Hepatocyte (in vitro differentiated cells): ENCODE results near the gene PHKB. TPM values are rescaled to one million over a fixed set of nuclear protein-coding genes. Genes with fewer than 3 reads are reported as not detected.

ENCODE experiments used
- DNase-seq: peaks from one replicate; pipeline ENCODE4 v3.0.0-alpha.2; 2016; ENCODE audit warnings: low spot score
- H2AFZ ChIP-seq: fragments of 200-600 bp; sonication (generic); 2 replicates; pipeline ENCODE4 v1.6.0; 2016; ENCODE audit warnings: antibody characterized with exemption, mild to moderate bottlenecking
- H3K27ac ChIP-seq: fragments of 200-600 bp; sonication (generic); 2 replicates; pipeline ENCODE4 v1.5.1; 2016; ENCODE audit warnings: mild to moderate bottlenecking
- H3K27me3 ChIP-seq: fragments of 200-600 bp; sonication (generic); 2 replicates; pipeline ENCODE4 v1.6.1; 2016
- H3K36me3 ChIP-seq: fragments of 200-600 bp; sonication (generic); replicated peaks from 2 replicates; pipeline ENCODE4 v1.5.1; 2016; ENCODE audit warnings: low read depth; ENCODE audit not compliant: insufficient read depth
- H3K4me1 ChIP-seq: fragments of 200-600 bp; sonication (generic); 2 replicates; pipeline ENCODE4 v1.5.1; 2016; ENCODE audit warnings: mild to moderate bottlenecking, moderate library complexity; ENCODE audit not compliant: insufficient read depth
- H3K4me2 ChIP-seq: fragments of 200-600 bp; sonication (generic); 2 replicates; pipeline ENCODE4 v1.6.0; 2016
- H3K4me3 ChIP-seq: fragments of 200-600 bp; sonication (generic); 2 replicates; pipeline ENCODE4 v1.5.1; 2016; ENCODE audit warnings: mild to moderate bottlenecking
- H3K79me2 ChIP-seq: fragments of 200-600 bp; sonication (generic); 2 replicates; pipeline ENCODE4 v1.6.0; 2017; ENCODE audit warnings: mild to moderate bottlenecking
- H3K9me2 ChIP-seq: fragments of 200-600 bp; sonication (generic); replicated peaks from 2 replicates; pipeline ENCODE4 v1.6.0; 2017; ENCODE audit warnings: mild to moderate bottlenecking; ENCODE audit not compliant: insufficient read depth
- H3K9me3 ChIP-seq: fragments of 200-600 bp; sonication (generic); 2 replicates; pipeline ENCODE4 v1.5.1; 2016; ENCODE audit warnings: low read depth, mild to moderate bottlenecking
- H4K20me1 ChIP-seq: fragments of 200-600 bp; sonication (generic); 2 replicates; pipeline ENCODE4 v1.6.0; 2016; ENCODE audit warnings: mild to moderate bottlenecking; ENCODE audit not compliant: insufficient read depth, poor library complexity, severe bottlenecking
- CTCF ChIP-seq: fragments of 200-600 bp; sonication (generic); IDR thresholded peaks from 2 replicates; pipeline ENCODE4 v1.5.1; 2016; ENCODE audit warnings: antibody characterized with exemption, mild to moderate bottlenecking; ENCODE audit not compliant: poor library complexity
- EZH2 ChIP-seq: fragments of 200-600 bp; sonication (generic); IDR thresholded peaks from 2 replicates; pipeline ENCODE4 v1.6.1; 2016; ENCODE audit warnings: antibody characterized with exemption, mild to moderate bottlenecking, borderline replicate concordance
- EZH2phosphoT487 ChIP-seq: fragments of 200-600 bp; sonication (generic); IDR thresholded peaks from one replicate; pipeline ENCODE4 v1.6.1; 2018; ENCODE audit warnings: antibody characterized with exemption, mild to moderate bottlenecking, low read depth, moderate library complexity; ENCODE audit not compliant: unreplicated experiment, severe bottlenecking
- WGBS: methylation state at CpG from one replicate; pipeline ENCODE4 v1.1.6; 2016; ENCODE audit warnings: low lambda C conversion rate; ENCODE audit errors: missing lambda C conversion rate; 5-methylcytosine and 5-hydroxymethylcytosine counted together
- polyA plus RNA-seq: library from polyadenylated mRNA; unstranded; fragments of >200 nt; fragmentation: Nextera tagmentation; extraction: Ambion mirVana; gene quantifications from 2 replicates; pipeline ENCODE4 v1.2.1, GENCODE V29; 2016
- total RNA-seq: library from RNA; depleted of rRNA; stranded (reverse); fragments of >200 nt; gene quantifications from 2 replicates; pipeline ENCODE4 v1.2.3, GENCODE V29; 2014

Gene PHKB
- total and polyA plus RNA-seq, 2 experiments from 2014 or later = 28.7 to 71.7 TPM

GRCh38 chr16:47624563-47624962 is 163.4 kb downstream of the PHKB start:
- Histone ChIP-seq H2AFZ (no peak overlapping the region), H3K9me2 (no peaks in the 10 kb centered on the region), H3K79me2 (no peaks in the 10 kb centered on the region), H4K20me1 (no peaks in the 10 kb centered on the region), H3K4me1 (no peaks in the 10 kb centered on the region), H3K4me3 (no peak overlapping the region), H3K9me3 (no peaks in the 10 kb centered on the region), H3K36me3 (no peaks in the 10 kb centered on the region), H3K27ac (no peak overlapping the region), H3K27me3 (no peaks in the 10 kb centered on the region), H3K4me2 (no peak overlapping the region)
- TF ChIP-seq EZH2 = no peak
- TF ChIP-seq CTCF = no peak
- TF ChIP-seq EZH2phosphoT487 = no peak
- WGBS = 95% methylated on average over 1 of the region's 1 CpG
- no peak for DNase-seq

DNA sequence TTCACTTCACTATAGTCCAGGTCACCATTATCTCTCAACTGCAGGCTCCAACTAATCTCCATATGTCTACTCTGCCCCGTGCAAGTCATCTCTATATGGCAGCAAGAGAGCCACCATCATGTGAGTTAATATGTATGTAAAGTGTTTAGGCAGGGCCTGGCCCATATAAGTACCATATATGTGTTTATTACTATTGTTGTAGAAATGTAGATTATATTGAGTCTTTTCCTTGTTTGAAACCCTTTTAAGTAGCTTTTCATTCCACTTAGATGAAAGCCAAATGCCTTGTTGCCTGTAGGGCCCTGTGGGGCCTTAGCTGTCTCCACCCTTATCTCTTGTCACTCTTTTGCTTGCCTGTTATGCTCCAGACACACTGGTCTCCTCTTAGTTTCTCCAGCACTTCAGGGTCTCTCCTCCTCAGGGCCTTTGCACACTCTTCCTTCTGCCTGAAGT is 164.0 kb downstream of the PHKB start:
- Histone ChIP-seq H3K9me2 (no peaks in the 10 kb centered on the region), H2AFZ (no peak overlapping the region), H3K9me3 (no peaks in the 10 kb centered on the region), H4K20me1 (no peaks in the 10 kb centered on the region), H3K4me2 (no peak overlapping the region), H3K4me3 (no peak overlapping the region), H3K4me1 (no peaks in the 10 kb centered on the region), H3K27me3 (no peaks in the 10 kb centered on the region), H3K79me2 (no peaks in the 10 kb centered on the region), H3K36me3 (no peaks in the 10 kb centered on the region), H3K27ac (no peak overlapping the region)
- WGBS = 82% methylated on average over 1 of the region's 1 CpG
- DNase-seq = no peak
- TF ChIP-seq CTCF = no peak

DNA sequence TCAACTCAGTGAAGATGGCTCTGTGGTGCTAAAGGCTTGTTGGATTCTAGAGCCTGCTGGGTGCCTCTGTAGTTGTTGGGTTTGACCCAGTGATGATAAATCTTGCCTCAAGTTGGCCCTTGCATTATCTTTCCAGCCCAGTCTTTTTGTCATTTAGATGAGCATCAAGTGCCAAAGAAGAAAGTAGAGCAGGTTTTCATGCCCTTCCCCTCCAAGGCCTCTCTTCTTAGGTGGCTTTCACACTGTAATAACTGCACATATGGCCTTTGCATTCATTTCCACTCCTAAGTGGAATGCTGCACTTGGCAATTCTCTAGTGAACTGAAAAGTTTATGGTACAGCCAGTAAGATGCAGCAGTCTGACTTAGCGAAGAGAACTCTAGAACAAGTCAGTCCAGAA is 165.1 kb downstream of the PHKB start:
- H2AFZ ChIP-seq = no peak overlapping the region
- H3K9me2 ChIP-seq = no peaks in the 10 kb centered on the region
- H3K36me3 ChIP-seq = no peaks in the 10 kb centered on the region
- no peaks in the 10 kb centered on the region for H4K20me1 ChIP-seq
- no peak overlapping the region for H3K27ac ChIP-seq
- H3K4me3 ChIP-seq = no peak overlapping the region
- H3K4me2 ChIP-seq = no peak overlapping the region
- H3K4me1 ChIP-seq = no peaks in the 10 kb centered on the region
- no peaks in the 10 kb centered on the region for H3K79me2 ChIP-seq
- TF ChIP-seq CTCF (no peak), EZH2 (no peak), EZH2phosphoT487 (no peak)
- DNase-seq = no peak
- 96% methylated on average over 1 of the region's 1 CpG for WGBS
- H3K9me3 ChIP-seq = no peaks in the 10 kb centered on the region
- H3K27me3 ChIP-seq = no peaks in the 10 kb centered on the region

DNA sequence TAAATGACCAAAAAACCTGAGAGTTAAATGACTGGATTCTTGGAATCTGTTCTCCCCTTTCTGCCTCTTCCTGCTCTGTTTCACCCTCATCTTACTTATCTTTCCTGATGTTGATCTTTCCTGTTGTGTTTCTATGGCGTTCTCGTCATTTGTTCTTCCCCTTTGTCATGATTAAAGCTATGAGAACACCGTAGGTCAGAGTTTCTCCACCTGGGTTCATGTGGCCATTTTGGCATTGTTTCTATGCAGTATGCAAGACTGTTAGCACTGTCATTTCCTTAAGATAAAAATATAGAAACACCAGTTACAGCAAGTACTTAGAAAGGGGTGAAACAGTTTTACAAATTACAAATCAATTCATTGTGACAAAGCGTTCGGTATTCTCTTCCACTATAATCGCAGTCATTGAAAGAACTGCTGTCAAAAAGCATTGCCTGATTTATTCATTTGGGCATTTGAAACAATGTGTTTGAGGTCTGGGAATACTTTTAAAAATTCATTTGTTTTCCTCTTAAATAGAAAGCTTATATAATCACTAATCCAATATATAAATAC is 166.0 kb downstream of the PHKB start:
- no peaks in the 10 kb centered on the region for H3K36me3 ChIP-seq
- no peak overlapping the region for H3K27ac ChIP-seq
- WGBS = 82% methylated on average over 6 of the region's 6 CpGs
- TF ChIP-seq EZH2 (no peak), EZH2phosphoT487 (no peak), CTCF (no peak)
- no peaks in the 10 kb centered on the region for H4K20me1 ChIP-seq
- H3K4me3 ChIP-seq = no peak overlapping the region
- DNase-seq = no peak
- no peaks in the 10 kb centered on the region for H3K9me3 ChIP-seq
- H3K79me2 ChIP-seq = no peaks in the 10 kb centered on the region
- no peak overlapping the region for H3K4me2 ChIP-seq
- H3K4me1 ChIP-seq = no peaks in the 10 kb centered on the region
- no peaks in the 10 kb centered on the region for H3K27me3 ChIP-seq
- no peak overlapping the region for H2AFZ ChIP-seq
- no peaks in the 10 kb centered on the region for H3K9me2 ChIP-seq
